GM23248 (cell line): ENCODE data around the gene SRPK2. TPM values are rescaled to one million over a fixed set of nuclear protein-coding genes. Genes with fewer than 3 reads are reported as not detected.

ENCODE experiments used
- DNase-seq: peaks from one replicate; pipeline ENCODE4 v3.0.0-alpha.2; 2015
- H2AFZ ChIP-seq: fragments of 200-600 bp; sonication (generic); 2 replicates; pipeline ENCODE4 v1.6.1; 2016; ENCODE audit warnings: antibody characterized with exemption
- H3F3A ChIP-seq: fragments of 200-600 bp; sonication (generic); 2 replicates; pipeline ENCODE4 v1.6.1; 2016; ENCODE audit warnings: mild to moderate bottlenecking, antibody characterized with exemption, mixed run types; ENCODE audit not compliant: insufficient read depth
- H3K27ac ChIP-seq: fragments of 200-600 bp; sonication (generic); 2 replicates; pipeline ENCODE4 v1.5.1; 2016; ENCODE audit warnings: mild to moderate bottlenecking
- H3K27me3 ChIP-seq: fragments of 200-600 bp; sonication (generic); replicated peaks from 2 replicates; pipeline ENCODE4 v1.6.1; 2016; ENCODE audit warnings: mild to moderate bottlenecking; ENCODE audit not compliant: insufficient read depth
- H3K36me3 ChIP-seq: fragments of 200-600 bp; sonication (generic); 2 replicates; pipeline ENCODE4 v1.6.1; 2016; ENCODE audit warnings: low read depth, mild to moderate bottlenecking
- H3K4me1 ChIP-seq: fragments of 200-600 bp; sonication (generic); 2 replicates; pipeline ENCODE4 v1.6.1; 2016; ENCODE audit warnings: mild to moderate bottlenecking; ENCODE audit not compliant: insufficient read depth
- H3K4me2 ChIP-seq: fragments of 200-600 bp; sonication (generic); one replicate; pipeline ENCODE4 v1.6.1; 2016; ENCODE audit warnings: mild to moderate bottlenecking; ENCODE audit not compliant: unreplicated experiment
- H3K4me3 ChIP-seq: fragments of 200-600 bp; sonication (generic); 2 replicates; pipeline ENCODE4 v1.5.1; 2016; ENCODE audit warnings: mild to moderate bottlenecking
- H3K79me2 ChIP-seq: fragments of 200-600 bp; sonication (generic); 2 replicates; pipeline ENCODE4 v1.6.1; 2016; ENCODE audit warnings: mild to moderate bottlenecking; ENCODE audit not compliant: insufficient read depth
- H3K9ac ChIP-seq: fragments of 200-600 bp; sonication (generic); 2 replicates; pipeline ENCODE4 v1.6.1; 2016; ENCODE audit warnings: mild to moderate bottlenecking
- H3K9me2 ChIP-seq: fragments of 200-600 bp; sonication (generic); 2 replicates; pipeline ENCODE4 v1.6.1; 2016; ENCODE audit warnings: mixed run types, mild to moderate bottlenecking, moderate library complexity; ENCODE audit not compliant: insufficient read depth
- H3K9me3 ChIP-seq: fragments of 200-600 bp; sonication (generic); one replicate; pipeline ENCODE4 v1.6.1; 2017; ENCODE audit warnings: low read depth
- H4K20me1 ChIP-seq: fragments of 200-600 bp; sonication (generic); 2 replicates; pipeline ENCODE4 v1.6.0; 2016; ENCODE audit not compliant: insufficient read depth
- EZH2 ChIP-seq: fragments of 200-600 bp; sonication (generic); IDR thresholded peaks from 2 replicates; pipeline ENCODE4 v1.6.1; 2018; ENCODE audit warnings: antibody characterized with exemption, mild to moderate bottlenecking; ENCODE audit not compliant: insufficient read depth, poor library complexity, severe bottlenecking
- EZH2phosphoT487 ChIP-seq: fragments of 200-600 bp; sonication (generic); IDR thresholded peaks from 2 replicates; pipeline ENCODE4 v1.6.1; 2018; ENCODE audit warnings: antibody characterized with exemption, moderate library complexity, mild to moderate bottlenecking, low read depth; ENCODE audit not compliant: insufficient read depth
- WGBS, 2 experiments: methylation state at CpG; one replicate each; pipeline ENCODE4 v1.1.6; 2015 to 2017; ENCODE audit warnings: low lambda C conversion rate in 2 of 2, low coverage in 1 of 2; ENCODE audit errors: missing lambda C conversion rate in 2 of 2; 5-methylcytosine and 5-hydroxymethylcytosine counted together
- in situ Hi-C: fragments of 300-500 bp; cut with MboI; formaldehyde crosslinking; loops from 2 replicates; pipeline ENCODE4 v1.15.0; 2020
- polyA plus RNA-seq: library from polyadenylated mRNA; unstranded; fragments of >200 nt; fragmentation: Nextera tagmentation; extraction: Ambion mirVana; gene quantifications from 2 replicates; pipeline ENCODE4 v1.2.1, GENCODE V29; 2016
- total RNA-seq: library from RNA; depleted of rRNA; stranded (reverse); fragments of >200 nt; shearing (Covaris generic); gene quantifications from 2 replicates; pipeline ENCODE4 v1.2.3, GENCODE V29; 2014

SRPK2 gene
- total and polyA plus RNA-seq, 2 experiments from 2014 or later = 53.1 to 85.2 TPM

DNA sequence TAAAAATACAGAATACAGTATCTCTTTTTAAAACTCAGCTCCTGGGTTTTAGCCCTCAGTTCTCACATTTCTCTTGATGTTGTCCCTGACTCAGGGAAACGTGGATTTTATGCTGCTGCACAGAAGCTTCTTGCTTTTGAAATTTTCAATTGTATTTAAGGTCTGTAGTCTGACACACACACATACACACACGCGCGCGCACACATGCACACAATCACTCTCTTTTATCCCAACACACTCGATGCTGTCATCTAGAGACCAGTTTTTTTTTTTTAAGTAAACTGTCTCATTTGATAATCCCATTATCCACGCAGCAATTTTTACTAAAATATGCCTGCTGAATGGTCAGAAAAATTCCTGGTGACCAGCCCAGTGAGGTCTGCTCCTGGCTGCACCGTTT, 266.1 kb downstream of the SRPK2 start:
- TF ChIP-seq EZH2phosphoT487 (no peak), EZH2 (no peak)
- DNase-seq = no peak
- H3K27me3 ChIP-seq = no peaks in the 10 kb centered on the region
- no peak overlapping the region for H3K9ac ChIP-seq
- H3K36me3 ChIP-seq = no peaks in the 10 kb centered on the region; the same call in 1 of the 2 replicates
- H3K79me2 ChIP-seq = peaks cover 2% of the 10 kb centered on the region
- H3K9me3 ChIP-seq = no peaks in the 10 kb centered on the region
- in situ Hi-C loops = no loop called here
- no peak overlapping the region for H3K27ac ChIP-seq
- peaks cover 4% of the 10 kb centered on the region; the same call in 1 of the 2 replicates for H3K4me1 ChIP-seq
- H3K4me3 ChIP-seq = no peak overlapping the region
- no peaks in the 10 kb centered on the region for H3K9me2 ChIP-seq
- 85 to 88% methylated on average over 8 of the region's 8 CpGs for WGBS, 2 experiments
- H4K20me1 ChIP-seq = no peaks in the 10 kb centered on the region
- peaks cover 8% of the 10 kb centered on the region for H3F3A ChIP-seq
- no peak overlapping the region for H2AFZ ChIP-seq
- no peak overlapping the region for H3K4me2 ChIP-seq

- Histone ChIP-seq H2AFZ (no peak overlapping the region), H4K20me1 (no peaks in the 10 kb centered on the region), H3K9me3 (no peaks in the 10 kb centered on the region), H3K9me2 (no peaks in the 10 kb centered on the region), H3K36me3 (peaks cover 16% of the 10 kb centered on the region), H3K4me1 (no peaks in the 10 kb centered on the region), H3K79me2 (no peaks in the 10 kb centered on the region; the same call in 1 of the 2 replicates), H3K27me3 (no peaks in the 10 kb centered on the region), H3K4me2 (no peak overlapping the region), H3K9ac (no peak overlapping the region), H3K4me3 (no peak overlapping the region), H3F3A (peaks cover 35% of the 10 kb centered on the region), H3K27ac (no peak overlapping the region)
- DNase-seq = no peak
- in situ Hi-C loops = no loop called here
- TF ChIP-seq EZH2phosphoT487 = no peak
- TF ChIP-seq EZH2 = no peak
- WGBS, 2 experiments = 79 to 83% methylated on average over 9 of the region's 9 CpGs
Measured at GRCh38 chr7:105118612-105119600, 269.8 kb downstream of the SRPK2 start.

GRCh38 chr7:105112440-105113418, 276.0 kb downstream of the SRPK2 start:
- Histone ChIP-seq H2AFZ (no peak overlapping the region), H3K4me2 (no peak overlapping the region), H3F3A (peaks cover 91% of the 10 kb centered on the region), H3K27ac (no peak overlapping the region), H3K9ac (no peak overlapping the region), H3K4me1 (no peaks in the 10 kb centered on the region), H3K79me2 (peaks cover 24% of the 10 kb centered on the region), H3K9me2 (no peaks in the 10 kb centered on the region), H4K20me1 (no peaks in the 10 kb centered on the region), H3K9me3 (no peaks in the 10 kb centered on the region), H3K27me3 (no peaks in the 10 kb centered on the region), H3K36me3 (peaks cover 69% of the 10 kb centered on the region), H3K4me3 (no peak overlapping the region)
- WGBS, 2 experiments = 93 to 97% methylated on average over 9 to 11 of the region's 11 CpGs
- DNase-seq = no peak
- in situ Hi-C loops = no loop called here
- TF ChIP-seq EZH2 = no peak
- TF ChIP-seq EZH2phosphoT487 = no peak

GRCh38 chr7:105107458-105107857, 281.3 kb downstream of the SRPK2 start:
- Histone ChIP-seq H3K27me3 (no peaks in the 10 kb centered on the region), H3K4me1 (no peaks in the 10 kb centered on the region; the same call in 1 of the 2 replicates), H3K9ac (no peak overlapping the region), H3K27ac (no peak overlapping the region), H3F3A (peaks cover 84% of the 10 kb centered on the region), H3K9me2 (no peaks in the 10 kb centered on the region), H3K4me3 (no peak overlapping the region), H3K9me3 (no peaks in the 10 kb centered on the region), H4K20me1 (no peaks in the 10 kb centered on the region), H3K36me3 (peaks cover 92% of the 10 kb centered on the region), H3K79me2 (peaks cover 50% of the 10 kb centered on the region), H2AFZ (no peak overlapping the region), H3K4me2 (no peak overlapping the region)
- WGBS, 2 experiments = 69 to 76% methylated on average over 9 of the region's 9 CpGs
- TF ChIP-seq EZH2 = no peak
- no peak for TF ChIP-seq EZH2phosphoT487
- in situ Hi-C loops = no loop called here
- DNase-seq = no peak
